ENCODE measurements around the gene YBX2.

YBX2 gene

DNA sequence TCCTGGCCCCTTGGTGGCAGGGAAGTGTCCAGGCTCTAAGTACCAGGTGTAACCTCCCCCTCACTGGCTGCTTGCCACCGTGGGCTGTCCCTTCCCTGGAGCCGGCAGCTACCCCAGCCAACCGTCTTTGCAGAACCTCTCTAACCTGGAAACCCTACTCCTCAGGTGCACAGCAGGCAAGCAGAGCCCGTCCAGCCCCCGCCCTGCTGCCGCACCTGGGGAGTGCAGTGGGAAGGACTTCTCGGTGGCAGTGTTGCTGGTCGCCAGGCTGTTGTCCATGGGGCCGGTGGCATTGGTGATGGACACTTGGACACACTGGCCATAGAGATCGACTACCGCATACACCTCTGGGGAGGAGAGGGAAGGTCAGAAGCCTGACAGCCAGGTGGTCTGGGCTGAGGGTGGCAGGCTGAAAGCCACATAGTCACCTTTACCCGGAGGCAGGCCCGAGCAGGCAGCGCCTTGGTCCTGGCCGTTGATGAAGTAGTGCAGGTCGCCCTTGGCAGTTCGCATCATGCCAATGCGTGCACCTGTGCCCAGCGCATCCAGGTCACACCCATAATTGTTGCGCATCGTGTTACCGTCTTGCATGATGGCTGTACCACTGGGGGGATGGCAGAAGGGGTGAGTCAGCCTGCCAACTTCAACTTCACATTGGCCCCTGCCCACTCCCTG lies 28.2 kb upstream of the YBX2 start:
- no peak for DNase-seq

DNA sequence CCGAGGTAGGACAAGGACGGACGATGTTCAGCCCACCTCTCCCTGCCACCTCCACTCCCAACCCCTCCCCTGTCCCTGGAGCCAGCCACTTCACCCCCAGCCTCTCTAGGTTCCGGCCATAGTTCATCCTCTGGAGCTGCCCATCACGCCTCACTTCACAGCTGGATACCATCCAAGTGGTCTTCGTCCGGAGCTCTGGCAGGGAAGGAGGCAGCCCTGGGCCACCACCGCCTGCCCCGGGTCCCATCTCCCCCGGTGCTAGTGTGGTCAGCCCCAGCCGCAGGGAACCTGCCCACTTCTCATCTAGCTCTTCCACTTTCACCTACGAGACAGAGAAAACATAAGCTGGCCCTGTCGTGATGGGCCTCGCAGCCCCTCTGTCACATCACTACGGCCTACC lies 27.0 kb upstream of the YBX2 start:
- no peak for DNase-seq

DNA sequence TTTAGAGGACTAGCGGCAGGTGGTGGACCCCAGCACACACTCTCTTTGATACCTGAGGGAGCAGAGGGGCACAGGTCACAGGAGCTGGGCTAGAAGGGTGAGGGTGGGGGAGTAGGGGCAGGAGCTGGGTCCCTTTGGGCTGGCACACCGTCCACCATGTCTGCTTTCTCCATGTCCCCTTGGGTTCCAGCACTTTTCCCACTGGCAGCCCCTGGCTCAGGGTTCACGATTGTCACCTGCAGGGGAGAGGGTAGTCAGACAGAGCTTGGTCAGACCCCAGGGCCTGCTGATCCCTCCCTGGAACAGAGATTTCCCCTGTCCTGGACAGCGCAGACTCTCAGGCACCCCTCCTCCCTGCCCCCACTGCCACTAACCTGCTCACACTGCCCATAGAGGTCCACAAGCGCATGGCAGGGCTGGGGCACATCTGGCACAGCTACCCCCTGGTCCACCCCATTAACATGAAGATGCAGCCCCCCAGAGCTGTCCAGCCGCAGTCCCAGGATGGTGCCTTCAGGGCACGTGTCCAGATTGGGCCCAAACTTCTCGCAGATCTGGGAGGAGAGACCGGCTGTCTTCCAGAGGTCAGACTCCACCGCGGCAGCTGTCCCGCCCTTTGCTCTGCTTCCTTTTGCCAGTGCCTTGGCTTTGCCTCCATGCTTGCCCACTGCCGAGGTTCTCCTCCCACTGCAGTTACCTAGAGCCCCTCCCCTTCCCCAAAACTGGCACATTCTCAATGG lies 23.9 kb upstream of the YBX2 start:
- no peak for DNase-seq

DNA sequence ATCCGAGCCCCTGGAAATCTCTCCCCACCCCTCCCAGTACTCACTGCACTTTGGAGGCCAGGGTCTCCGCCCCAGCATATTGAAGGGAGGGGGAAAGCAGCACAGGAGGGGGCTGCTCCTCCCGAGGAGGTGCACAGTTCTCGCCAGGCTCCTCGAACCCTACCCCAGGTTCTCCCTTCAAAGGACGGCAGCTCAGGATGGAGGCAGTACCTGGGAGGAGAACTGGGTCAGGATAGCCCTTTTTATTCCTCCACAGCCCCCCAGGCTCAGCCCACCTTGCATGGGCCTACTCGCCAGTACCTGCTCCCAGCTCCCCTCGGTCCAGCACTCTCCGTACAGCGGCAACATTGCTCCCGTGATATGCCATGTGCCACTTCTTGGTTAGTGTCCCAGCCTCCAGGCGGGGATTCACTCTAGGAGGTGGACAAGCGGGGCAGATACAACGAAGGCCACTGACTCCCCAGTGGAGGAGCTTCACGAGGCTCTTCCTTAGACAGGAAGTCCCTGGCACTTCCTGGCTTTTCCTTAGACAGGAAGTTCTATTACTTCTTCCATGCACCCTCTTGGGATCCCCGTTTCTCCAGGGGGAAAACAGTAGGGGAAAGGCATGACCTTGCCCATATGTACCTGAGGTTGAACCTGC lies 22.8 kb upstream of the YBX2 start:
- no peak for DNase-seq

DNA sequence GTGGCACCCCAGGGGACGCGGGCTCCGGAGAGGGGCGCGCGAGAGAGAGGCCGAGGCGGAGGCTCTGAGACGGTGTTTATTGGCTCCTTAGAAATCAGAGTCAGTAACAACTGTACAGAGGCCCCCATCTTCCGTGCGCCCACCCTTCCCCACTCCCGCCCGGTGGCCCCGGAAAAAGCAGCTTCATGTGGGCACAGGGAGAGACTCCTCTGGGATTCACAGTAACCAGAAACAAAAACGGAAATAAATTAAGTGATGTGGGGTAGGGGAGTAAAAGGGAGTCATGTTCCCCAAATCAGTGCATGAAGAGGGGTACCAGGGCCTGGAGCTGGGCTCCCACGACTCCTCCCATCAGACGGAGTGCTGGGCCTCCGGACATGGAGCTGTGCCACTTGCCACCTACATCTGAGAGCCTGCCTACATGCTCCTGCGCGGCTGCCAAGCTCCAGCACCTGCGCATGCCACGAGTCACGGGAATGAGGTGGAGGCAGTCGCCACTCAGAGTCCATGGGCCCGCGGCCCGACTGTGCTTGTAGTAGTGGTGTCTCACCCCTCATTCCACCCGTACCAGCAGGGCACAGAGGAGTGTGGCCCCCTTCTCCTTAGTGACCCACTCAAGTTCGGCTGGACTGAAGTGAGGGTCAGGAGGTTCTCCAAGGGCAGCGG lies 21.3 kb upstream of the YBX2 start:
- no peak for DNase-seq

DNA sequence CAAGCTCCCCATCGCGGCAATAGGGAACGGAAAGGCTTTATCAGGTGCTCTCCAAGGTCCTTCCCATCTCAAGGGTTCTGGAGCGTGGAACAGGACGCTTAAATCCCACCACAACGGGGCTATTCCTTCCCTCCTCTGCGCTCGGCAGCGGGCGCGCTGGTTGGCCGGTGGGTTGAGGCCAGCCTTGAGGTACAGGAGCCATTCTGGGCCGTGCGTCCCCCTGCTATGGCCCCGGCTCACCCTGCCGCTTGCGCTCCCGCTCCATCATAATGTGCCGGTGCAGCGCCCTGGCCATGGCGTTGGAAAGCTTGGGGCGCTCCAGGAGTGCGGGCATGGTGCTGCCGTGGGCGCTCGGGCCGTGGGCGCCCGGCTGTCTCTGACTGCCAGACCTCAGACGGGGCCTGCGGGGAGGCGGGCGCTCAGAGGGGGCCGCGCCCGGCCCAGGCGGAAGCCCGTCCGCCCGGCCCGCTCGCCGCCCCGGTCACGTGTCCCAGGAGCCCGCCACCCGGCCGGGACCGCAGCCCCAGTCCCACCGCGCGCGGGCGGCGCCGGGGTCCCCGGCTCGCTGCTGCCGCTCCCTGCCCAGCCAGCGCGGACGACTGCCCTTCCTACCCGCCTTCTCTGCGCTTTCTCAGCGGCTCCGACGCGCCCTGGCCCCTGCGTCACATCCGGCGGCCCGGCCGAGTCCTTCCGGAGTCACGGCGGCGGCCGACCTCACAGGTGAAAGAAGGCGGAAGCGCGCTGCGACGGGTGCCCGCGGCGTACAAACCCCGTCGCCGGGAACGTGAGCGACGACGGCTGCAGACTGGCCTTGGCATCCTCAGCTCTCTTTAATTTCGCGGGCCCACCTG lies 20.5 kb upstream of the YBX2 start, which contains the start of gene GPS2:
Gene GPS2, minus strand, starts transcription at position 642 of the 851 bp plus-strand sequence. Its CDS starts 308 bp downstream, at position 334.
- DNase-seq, result peak; percentile 39 to 45

DNA sequence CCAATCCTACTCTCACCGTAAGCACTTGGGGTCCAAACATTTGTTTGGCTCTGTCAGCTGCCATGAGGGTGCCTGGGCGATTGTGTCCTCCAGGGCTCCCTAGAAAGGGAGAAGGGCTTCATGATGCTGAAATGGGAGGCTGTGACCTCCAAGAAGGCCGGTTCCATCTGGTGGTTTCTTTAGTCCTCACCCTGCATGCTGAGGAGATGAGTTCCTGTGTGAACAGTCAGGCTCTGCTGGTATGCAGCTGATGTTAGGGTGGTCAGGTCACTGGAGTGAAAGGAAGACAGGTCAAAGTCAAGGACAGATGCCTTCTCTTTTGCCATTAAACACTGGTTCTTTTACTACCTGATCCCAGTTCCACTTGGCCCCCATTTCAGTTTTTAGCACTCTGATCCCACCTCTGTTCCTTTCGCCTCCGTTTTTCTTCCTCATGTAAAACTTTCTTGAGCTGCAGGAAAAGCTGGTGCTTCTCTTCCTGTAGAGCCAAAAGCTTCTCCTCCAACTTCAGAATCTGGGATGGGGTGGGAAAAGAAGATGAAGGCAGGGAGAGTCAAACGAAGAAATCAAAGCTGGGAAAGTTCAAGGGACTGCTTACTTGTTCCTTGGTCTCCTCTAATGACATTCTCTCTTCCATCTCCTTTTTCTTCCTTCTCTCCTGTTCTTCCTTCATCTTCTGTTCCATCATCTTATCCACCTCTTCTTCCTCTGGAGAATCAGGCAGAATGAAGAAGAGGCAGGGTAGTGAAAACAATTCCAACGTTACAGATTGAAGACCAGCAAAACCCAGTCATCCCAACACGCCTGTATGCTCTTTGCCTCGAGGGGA lies 19.7 kb upstream of the YBX2 start:
- no peak for DNase-seq

DNA sequence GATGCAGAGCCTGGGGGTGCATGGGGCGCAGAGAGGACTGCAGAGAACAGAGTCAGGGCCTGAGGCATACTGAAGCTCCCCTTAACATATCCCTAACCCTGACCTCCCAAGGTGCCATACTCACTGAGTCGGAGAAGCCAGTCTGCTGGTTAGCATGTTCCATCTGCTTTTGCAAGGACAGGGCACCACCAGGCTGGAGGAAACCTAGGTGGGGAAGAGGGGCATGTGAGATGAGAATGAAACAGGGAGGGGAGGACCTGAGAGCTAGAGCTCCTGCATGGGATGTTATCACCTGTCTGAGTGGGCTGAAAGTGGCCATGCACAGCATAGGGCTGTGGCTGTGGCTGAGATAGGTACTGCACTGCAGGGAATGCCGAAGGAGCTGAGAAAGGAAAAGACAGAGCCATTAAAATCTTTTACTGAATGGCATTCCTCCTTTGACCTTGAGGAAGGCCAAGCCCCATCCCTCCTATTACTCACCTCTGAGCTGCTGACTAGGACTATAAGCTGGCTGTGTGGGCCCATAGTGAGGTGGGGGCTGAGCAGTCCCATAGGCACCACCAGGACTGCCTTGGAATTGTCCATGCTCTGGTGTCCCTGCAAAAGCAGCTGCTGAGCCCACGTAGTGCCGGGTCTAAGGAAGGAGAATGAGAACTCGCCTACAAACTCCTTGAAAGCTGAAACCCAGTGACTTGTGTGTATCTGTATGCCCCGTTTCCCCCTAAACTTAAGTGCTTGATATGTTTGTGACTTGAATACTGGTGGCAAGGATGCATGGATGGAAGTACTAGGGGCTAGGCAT lies 18.9 kb upstream of the YBX2 start:
- DNase-seq, result no peak

DNA sequence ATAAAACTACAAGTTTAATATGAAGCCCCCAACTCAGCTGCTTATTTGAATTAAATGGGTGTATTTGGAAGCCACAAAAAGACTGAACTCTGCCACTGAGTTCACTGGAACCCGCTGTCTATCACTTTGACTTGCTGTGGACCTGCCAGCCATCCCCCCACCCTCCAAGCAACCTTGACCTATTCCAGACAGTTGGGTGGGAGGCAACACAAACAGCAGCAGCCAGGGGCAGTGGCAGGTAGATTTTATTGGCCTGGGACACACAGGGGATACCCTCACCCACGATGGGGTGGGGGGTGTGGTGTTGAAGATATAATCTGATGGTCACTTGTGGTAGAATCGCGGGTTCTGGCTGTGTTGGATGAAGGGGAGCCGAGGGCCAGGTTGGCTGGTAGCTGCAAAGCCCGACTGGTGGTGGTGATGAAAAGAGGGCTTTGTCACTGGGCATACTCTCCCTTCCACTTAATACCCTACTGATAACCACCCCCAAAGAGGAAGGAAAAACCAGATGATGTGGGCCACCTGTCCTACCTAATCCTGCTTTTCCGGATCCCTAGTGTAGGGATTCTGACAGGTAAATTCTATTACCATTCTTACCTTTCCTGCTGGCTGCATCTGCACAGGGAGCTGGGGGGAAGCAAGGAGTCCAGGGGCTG lies 18.1 kb upstream of the YBX2 start:
- DNase-seq, result no peak

DNA sequence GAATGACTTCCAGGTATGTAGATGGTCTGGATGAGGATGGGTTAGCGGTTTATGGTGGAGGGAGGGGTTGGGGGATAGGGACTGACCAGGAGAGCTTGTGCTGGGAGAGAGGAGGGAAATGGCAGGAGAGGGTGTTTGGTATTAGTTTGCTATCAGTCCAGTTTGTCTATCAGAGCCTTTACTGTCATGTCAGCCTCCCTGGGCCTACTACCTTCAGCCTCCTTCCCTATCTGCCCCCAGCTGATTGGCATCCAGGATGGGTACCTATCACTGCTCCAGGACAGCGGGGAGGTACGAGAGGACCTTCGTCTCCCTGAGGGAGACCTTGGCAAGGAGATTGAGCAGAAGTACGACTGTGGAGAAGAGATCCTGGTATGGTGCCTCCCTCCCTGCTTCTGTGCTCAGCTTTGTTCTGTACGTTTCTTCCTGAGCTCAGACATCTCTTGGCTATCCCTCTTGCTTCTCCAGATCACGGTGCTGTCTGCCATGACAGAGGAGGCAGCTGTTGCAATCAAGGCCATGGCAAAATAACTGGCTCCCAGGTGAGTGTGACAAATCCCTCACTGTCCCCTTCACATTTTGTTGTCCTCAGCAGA lies 16.8 kb upstream of the YBX2 start:
- no peak for DNase-seq

DNA sequence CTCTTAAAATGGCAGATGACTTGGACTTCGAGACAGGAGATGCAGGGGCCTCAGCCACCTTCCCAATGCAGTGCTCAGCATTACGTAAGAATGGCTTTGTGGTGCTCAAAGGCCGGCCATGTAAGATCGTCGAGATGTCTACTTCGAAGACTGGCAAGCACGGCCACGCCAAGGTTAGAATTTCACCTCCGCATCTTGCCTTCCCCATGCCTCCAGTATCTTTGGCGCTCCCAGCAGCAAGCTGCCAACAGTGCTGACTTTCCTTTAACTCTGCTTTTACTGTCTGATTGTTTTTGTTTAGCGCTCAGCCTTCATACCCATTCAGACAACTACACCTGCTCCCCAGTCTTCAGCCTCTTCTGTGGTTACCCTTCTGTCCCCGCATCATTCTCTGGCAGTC lies 15.2 kb upstream of the YBX2 start:
- no peak for DNase-seq

DNA sequence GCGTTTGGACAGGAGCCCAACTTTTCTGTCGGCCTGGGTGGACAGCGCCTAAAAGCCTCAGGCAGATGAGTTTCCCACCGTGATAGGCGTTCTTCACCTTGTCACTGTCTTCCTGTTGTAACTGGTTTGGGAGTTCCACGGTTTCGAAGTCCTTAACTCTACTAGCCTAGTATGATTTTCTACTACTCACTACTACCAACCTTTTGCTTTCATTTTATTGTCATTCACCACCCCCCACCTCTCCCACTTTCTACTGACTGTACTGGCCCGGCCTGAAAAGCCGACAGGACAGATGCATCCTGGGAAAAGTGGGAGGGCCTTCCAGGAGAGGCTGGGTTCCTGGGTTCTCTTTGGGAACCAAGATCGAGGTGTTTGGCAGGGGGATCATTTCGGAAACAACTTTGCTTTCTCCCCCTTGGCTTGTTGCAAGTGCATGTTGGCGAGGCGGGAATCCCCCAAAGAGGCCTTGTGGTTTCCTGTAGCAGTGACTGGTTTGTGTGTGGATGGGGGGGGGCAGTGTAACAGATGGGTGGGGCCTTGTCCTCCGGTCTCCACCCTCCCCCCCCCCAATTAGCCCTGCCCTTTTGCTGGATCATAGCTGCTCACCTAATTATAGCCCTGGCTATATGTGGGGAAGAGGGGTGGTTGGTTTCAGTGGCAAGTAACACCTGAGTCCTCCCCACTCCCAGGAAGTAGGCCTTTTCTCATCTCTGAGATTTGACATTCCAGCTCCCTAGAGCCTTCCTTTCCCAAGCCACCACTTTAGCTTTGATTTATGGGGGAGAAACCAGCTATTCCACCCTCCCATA lies 14.4 kb upstream of the YBX2 start:
- DNase-seq, result peak; percentile 44 to 49

DNA sequence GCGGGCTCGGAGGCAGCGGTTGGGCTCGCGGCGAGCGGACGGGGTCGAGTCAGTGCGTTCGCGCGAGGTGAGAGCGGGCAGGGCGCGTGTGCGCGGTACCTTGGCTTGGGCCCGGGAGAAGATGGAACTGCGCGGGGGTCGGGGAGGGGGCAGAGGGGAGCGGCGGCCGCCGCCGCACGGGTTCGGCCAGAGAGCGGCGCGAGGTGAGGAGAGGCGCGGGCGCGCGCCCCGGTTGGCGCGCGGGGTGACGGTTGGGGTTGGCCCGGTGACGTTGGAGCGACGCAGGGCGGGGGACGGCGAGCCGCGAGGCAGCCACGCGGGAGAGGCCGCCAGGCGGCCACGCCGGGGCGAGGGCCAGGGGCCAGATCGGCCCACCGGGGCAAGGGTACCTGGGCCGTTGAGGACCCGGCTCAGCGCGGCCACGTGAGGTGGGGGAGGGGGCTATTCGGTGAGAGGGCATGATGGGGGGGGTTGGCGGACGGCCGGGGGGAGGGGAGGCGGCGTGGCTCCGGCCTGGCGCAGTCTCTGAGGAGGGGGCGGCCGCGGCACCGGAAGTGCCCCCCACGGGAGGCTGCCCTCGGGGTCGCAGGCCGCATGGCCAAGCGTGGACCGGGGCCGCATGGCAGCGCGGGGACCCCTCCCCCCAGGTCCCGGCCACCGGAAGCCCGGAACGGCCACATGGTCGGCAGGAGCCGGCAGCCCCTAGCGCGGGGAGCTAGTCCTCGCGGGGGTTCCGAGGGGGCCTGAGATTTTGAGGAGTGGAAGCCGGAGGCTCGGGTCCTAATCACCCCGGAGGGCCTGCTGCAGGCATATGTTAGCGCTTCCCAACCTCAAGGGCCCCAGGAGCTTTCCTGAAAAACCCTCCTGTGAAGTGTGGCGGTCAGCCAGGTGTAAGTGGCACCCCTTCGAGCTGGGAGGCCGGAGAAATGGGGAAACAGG lies 13.5 kb upstream of the YBX2 start:
- DNase-seq, result no peak

DNA sequence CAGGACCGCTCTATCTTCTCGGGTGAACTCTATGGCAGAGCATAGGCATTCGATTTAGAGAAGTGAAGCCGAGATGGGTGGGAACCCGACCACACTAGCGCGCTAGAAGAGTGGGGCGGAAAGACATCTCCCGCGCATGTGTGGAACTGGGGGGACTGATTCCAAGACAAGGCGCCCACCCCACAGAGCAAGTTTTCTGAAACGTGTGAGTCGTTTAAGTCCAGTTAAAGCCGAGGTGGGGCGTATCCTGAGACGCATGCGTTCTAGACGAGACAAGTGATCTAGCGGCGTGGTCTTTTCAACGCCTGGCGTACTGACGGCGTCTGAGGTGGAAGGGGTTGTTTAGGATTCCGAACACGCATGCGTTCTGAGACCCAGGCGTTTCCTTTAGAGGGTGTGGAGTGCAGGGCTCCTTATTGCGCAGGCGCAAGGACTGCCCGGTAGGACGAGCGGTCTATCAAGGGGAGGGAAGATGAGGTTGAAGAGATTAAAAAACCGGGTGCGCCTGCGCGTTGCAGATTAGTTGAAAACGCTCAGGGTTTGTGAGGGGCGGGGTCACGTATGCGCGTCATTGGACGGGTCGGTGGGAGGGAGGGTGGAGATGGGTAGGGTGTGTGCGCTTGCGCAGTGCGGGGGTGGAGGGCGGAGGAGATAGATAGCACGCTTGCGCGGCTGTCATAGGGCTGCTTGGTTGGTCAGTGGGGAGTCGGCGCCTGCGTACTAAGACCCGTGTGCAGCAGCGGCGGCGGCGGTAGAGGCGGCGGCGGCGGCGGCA lies 12.7 kb upstream of the YBX2 start, which contains the start of gene EIF5A:
Gene EIF5A, plus strand, starts transcription at position 718 of the 775 bp plus-strand sequence. CDS start 2,008 bp downstream, outside the sequence.
- DNase-seq, result peak; percentile 93 to 94

DNA sequence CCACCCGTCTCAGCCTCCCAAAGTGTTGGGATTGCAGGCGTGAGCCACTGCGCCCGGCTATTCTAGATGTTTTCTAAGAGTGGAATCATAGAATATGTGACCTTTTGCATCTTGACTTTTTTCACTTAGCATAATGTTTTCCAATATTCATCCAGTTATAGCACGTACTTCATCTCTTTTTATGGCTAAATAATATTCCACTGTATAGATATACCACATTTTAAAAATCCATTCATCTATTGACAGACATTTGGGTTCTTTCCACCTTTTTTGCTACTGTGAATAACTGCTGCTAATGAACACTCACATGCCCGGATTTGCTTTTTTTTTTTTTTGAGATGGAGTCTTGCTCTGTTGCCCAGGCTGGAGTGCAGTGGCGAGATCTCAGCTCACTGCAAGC lies 9.7 kb upstream of the YBX2 start:
- no peak for DNase-seq

DNA sequence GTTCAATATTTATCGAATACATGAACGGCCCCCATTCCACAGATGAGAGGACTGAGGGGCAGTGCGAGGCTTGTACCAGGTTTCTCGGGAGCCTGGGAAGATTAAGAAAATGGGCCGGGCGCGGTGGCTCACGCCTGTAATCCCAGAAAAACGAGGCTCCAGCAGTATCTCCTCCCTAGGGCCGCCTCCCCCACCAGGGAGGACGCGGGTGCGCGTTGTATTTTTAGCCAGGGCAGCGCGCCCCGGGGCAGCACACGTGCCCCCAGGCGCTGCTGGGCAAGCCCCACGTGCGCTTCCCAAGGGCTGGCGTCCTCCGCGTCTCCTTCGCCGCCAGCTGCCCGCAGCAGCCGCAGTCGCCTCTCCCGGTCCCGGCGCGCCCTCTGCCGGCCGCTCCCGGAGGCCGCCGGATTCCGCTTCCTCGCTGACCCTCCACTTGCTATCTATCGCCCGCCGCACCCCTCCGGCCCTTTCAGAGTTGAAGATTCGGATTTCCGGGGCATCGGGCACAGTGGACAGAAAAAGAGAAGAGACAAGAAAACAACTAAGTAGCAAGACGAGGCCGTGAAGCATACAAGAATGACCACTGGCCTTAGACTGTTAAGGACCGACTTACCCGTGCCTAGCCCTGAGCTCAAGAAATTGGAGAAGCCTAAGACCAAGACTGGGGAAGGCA lies 1.9 kb upstream of the YBX2 start:
- DNase-seq, result peak; percentile 16 to 23
